HEK293 (cell line): ENCODE data around the gene SOX13.

Source experiments
- CTCF ChIA-PET: fragments of 350-600 bp; formaldehyde crosslinking; extraction: SDS; loops from one replicate; lab custom pipeline; 2021; ENCODE audit warnings: antibody characterized with exemption; lab: Yijun Ruan, JAX
- POLR2A ChIA-PET: fragments of 300-600 bp; formaldehyde crosslinking; extraction: SDS; loops from one replicate; lab custom pipeline; 2020; ENCODE audit warnings: antibody characterized with exemption, inconsistent platforms; lab: Yijun Ruan, JAX
- H3K27ac ChIP-seq: fragments of 200-500 bp; sonication (Bioruptor generic); 2 replicates; pipeline ENCODE4 v1.5.1; 2014; ENCODE audit warnings: low read depth, low read length, control low read depth, inconsistent platforms; ENCODE audit errors: extremely low read depth
- H3K36me3 ChIP-seq, 2 experiments: fragments of 200-500 bp in 1 of 2; sonication (Bioruptor generic) in 1 of 2; 1 replicate in 1 of 2; 2 replicates in 1 of 2; pipeline ENCODE4 v1.5.1; 2014 to 2017; ENCODE audit warnings: inconsistent platforms in 2 of 2, low read length in 2 of 2; ENCODE audit not compliant: control insufficient read depth in 2 of 2, insufficient read depth in 1 of 2
- H3K4me1 ChIP-seq: fragments of 200-500 bp; sonication (Bioruptor generic); 2 replicates; pipeline ENCODE4 v1.5.1; 2014; ENCODE audit warnings: mild to moderate bottlenecking, low read length, inconsistent platforms; ENCODE audit not compliant: control insufficient read depth, insufficient read depth
- H3K4me3 ChIP-seq: 2 replicates; pipeline ENCODE4 v1.5.1; 2011; ENCODE audit warnings: low read depth, mild to moderate bottlenecking, control low read depth, low read length, moderate library complexity
- H3K9me3 ChIP-seq: fragments of 200-500 bp; sonication (Bioruptor generic); 2 replicates; pipeline ENCODE4 v1.5.1; 2014; ENCODE audit warnings: low read depth, low read length, inconsistent platforms; ENCODE audit not compliant: control insufficient read depth, insufficient read depth
- EGR2 ChIP-seq: fragments of 450-650 bp; formaldehyde crosslinking; IDR thresholded peaks from 2 replicates; pipeline ENCODE4 v1.5.1; 2016; ENCODE audit warnings: low read depth, missing biosample characterization, missing genetic modification characterization
- MZF1 ChIP-seq: fragments of 450-650 bp; formaldehyde crosslinking; IDR thresholded peaks from 2 replicates; pipeline ENCODE4 v1.5.1; 2017; ENCODE audit warnings: missing biosample characterization, missing genetic modification characterization, borderline replicate concordance
- SCRT2 ChIP-seq: fragments of 450-650 bp; formaldehyde crosslinking; IDR thresholded peaks from 2 replicates; pipeline ENCODE4 v1.5.1; 2016; ENCODE audit warnings: missing biosample characterization, missing genetic modification characterization
- ZNF114 ChIP-seq: fragments of 450-650 bp; formaldehyde crosslinking; IDR thresholded peaks from 2 replicates; pipeline ENCODE4 v1.5.0; 2017; ENCODE audit warnings: missing biosample characterization, missing genetic modification characterization
- ZNF184 ChIP-seq: fragments of 450-650 bp; IDR thresholded peaks from 2 replicates; pipeline ENCODE4 v1.5.1; 2018; ENCODE audit warnings: missing biosample characterization, mild to moderate bottlenecking, missing genetic modification characterization
- ZNF19 ChIP-seq: fragments of 450-650 bp; formaldehyde crosslinking; IDR thresholded peaks from 2 replicates; pipeline ENCODE4; 2016; ENCODE audit warnings: missing biosample characterization, missing genetic modification characterization, low read depth
- ZNF2 ChIP-seq: fragments of 450-650 bp; formaldehyde crosslinking; IDR thresholded peaks from 2 replicates; pipeline ENCODE4 v1.5.1; 2016; ENCODE audit warnings: missing biosample characterization, missing genetic modification characterization
- ZNF248 ChIP-seq: fragments of 450-650 bp; formaldehyde crosslinking; IDR thresholded peaks from 2 replicates; pipeline ENCODE4 v1.5.1; 2017; ENCODE audit warnings: missing biosample characterization, missing genetic modification characterization
- ZNF280C ChIP-seq: fragments of 450-650 bp; formaldehyde crosslinking; IDR thresholded peaks from 2 replicates; pipeline ENCODE4 v1.5.1; 2016; ENCODE audit warnings: missing biosample characterization, missing genetic modification characterization
- ZNF280D ChIP-seq: fragments of 450-650 bp; formaldehyde crosslinking; IDR thresholded peaks from 2 replicates; pipeline ENCODE4 v1.5.1; 2016; ENCODE audit warnings: missing biosample characterization, missing genetic modification characterization
- ZNF416 ChIP-seq: fragments of 450-650 bp; formaldehyde crosslinking; IDR thresholded peaks from 2 replicates; pipeline ENCODE4 v1.5.1; 2016; ENCODE audit warnings: missing biosample characterization, missing genetic modification characterization
- ZNF501 ChIP-seq: fragments of 450-650 bp; formaldehyde crosslinking; IDR thresholded peaks from 2 replicates; pipeline ENCODE4 v1.5.1; 2016; ENCODE audit warnings: missing biosample characterization, missing genetic modification characterization
- ZNF544 ChIP-seq: fragments of 450-650 bp; formaldehyde crosslinking; IDR thresholded peaks from 2 replicates; pipeline ENCODE4 v1.5.0; 2017; ENCODE audit warnings: missing biosample characterization, missing genetic modification characterization
- ZNF549 ChIP-seq: fragments of 450-650 bp; IDR thresholded peaks from 2 replicates; pipeline ENCODE4 v1.5.1; 2018; ENCODE audit warnings: missing biosample characterization, missing genetic modification characterization, mild to moderate bottlenecking, inconsistent platforms, moderate library complexity
- ZNF654 ChIP-seq: fragments of 450-650 bp; formaldehyde crosslinking; IDR thresholded peaks from 2 replicates; pipeline ENCODE4 v1.5.1; 2016; ENCODE audit warnings: low read depth, missing biosample characterization, missing genetic modification characterization
- ZNF692 ChIP-seq: fragments of 450-650 bp; formaldehyde crosslinking; IDR thresholded peaks from 2 replicates; pipeline ENCODE4 v1.5.1; 2016; ENCODE audit warnings: missing biosample characterization, missing genetic modification characterization
- ZNF791 ChIP-seq: fragments of 450-650 bp; formaldehyde crosslinking; IDR thresholded peaks from 2 replicates; pipeline ENCODE4 v1.5.1; 2016; ENCODE audit warnings: missing biosample characterization, missing genetic modification characterization
- ZSCAN30 ChIP-seq: fragments of 450-650 bp; IDR thresholded peaks from 2 replicates; pipeline ENCODE4 v1.5.1; 2018; ENCODE audit warnings: missing biosample characterization, mild to moderate bottlenecking, missing genetic modification characterization, moderate library complexity

The SOX13 gene

GRCh38 chr1:204143276-204144041 lies 70.5 kb downstream of the SOX13 start:
- CTCF ChIA-PET, result interaction anchor here (0.7 to 2.7 kb wide), 3 partner anchors 15 to 294 kb away, joined by 3 to 11 read pairs (median 3); no protein-coding TSS in a partner anchor
- no peak for TF ChIP-seq SCRT2
- TF ChIP-seq ZNF184 (tag by site-specific recombination), result no peak
- no peak for TF ChIP-seq ZNF692
- no peak for TF ChIP-seq ZNF549 (tag by site-specific recombination)
- no peak for TF ChIP-seq ZNF501 (tag by site-specific recombination)
- TF ChIP-seq EGR2, result peak; percentile 52; the same call in 1 of the 2 replicates
- no peak for TF ChIP-seq ZNF280D (tag by site-specific recombination)
- TF ChIP-seq ZNF2 (tag by site-specific recombination), result no peak
- TF ChIP-seq, all 188 proteins: peak for 1
- no peaks in the 10 kb centered on the region for H3K9me3 ChIP-seq
- peaks cover 0 to 39% of the 10 kb centered on the region in 2 experiments; a peak in 1 of 3 replicates for H3K36me3 ChIP-seq
- POLR2A ChIA-PET, result no interaction called here
- H3K4me1 ChIP-seq, result no peaks in the 10 kb centered on the region
- no peak overlapping the region for H3K4me3 ChIP-seq
- no peak overlapping the region for H3K27ac ChIP-seq

- CTCF ChIA-PET, result interaction anchor here (0.6 to 2.7 kb wide), 7 partner anchors 16 to 647 kb away, joined by 3 to 11 read pairs (median 4); no protein-coding TSS in a partner anchor
- H3K27ac ChIP-seq, result no peak overlapping the region
- H3K36me3 ChIP-seq, result peaks cover 0 to 23% of the 10 kb centered on the region in 2 experiments; a peak in 1 of 3 replicates
- POLR2A ChIA-PET, result interaction anchor here (0.6 kb wide), 1 partner anchor 279 kb away, joined by 4 read pairs; no protein-coding TSS in a partner anchor
- no peaks in the 10 kb centered on the region for H3K4me1 ChIP-seq
- H3K9me3 ChIP-seq, result no peaks in the 10 kb centered on the region
- TF ChIP-seq ZSCAN30 (tag by site-specific recombination), result no peak
- no peak for TF ChIP-seq ZNF544 (tag by site-specific recombination)
- TF ChIP-seq ZNF791 (tag by site-specific recombination), result no peak
- no peak for TF ChIP-seq MZF1 (tag by site-specific recombination)
- TF ChIP-seq ZNF654 (tag by site-specific recombination), result no peak
- no peak for TF ChIP-seq ZNF114
- TF ChIP-seq ZNF280C (tag by site-specific recombination), result no peak
- TF ChIP-seq ZNF248 (tag by site-specific recombination), result no peak
- TF ChIP-seq ZNF416 (tag by site-specific recombination), result no peak
- no peak for TF ChIP-seq ZNF19 (tag by site-specific recombination)
- TF ChIP-seq, all 188 proteins: peak for 0
- H3K4me3 ChIP-seq, result no peak overlapping the region
Measured at GRCh38 chr1:204145033-204145504, 72.2 kb downstream of the SOX13 start.
